ENCODE measurements around the gene MICALL2.

Gene MICALL2

GRCh38 chr7:1388703-1389335, 70.5 kb downstream of the MICALL2 start:
- Histone ChIP-seq H3K36me3 (ENCODE audit: control insufficient read depth, insufficient read depth, low read length) (no peaks in the 10 kb centered on the region), H3K4me1 (ENCODE audit: control insufficient read depth, insufficient read depth, low read length, poor library complexity, severe bottlenecking) (no peaks in the 10 kb centered on the region), H3K4me3 (ENCODE audit: extremely low read depth, insufficient read depth, low read length, poor library complexity, severe bottlenecking) (no peak overlapping the region), H3K27ac (ENCODE audit: low read depth, low read length, severe bottlenecking) (no peak overlapping the region), H3K9me3 (ENCODE audit: control insufficient read depth, low read length) (no peaks in the 10 kb centered on the region)
- 80 to 82% methylated on average over 27 to 28 of the region's 29 CpGs for WGBS, 2 experiments (ENCODE audit: insufficient coverage in 2 of 2)

- 86 to 95% methylated on average over 14 to 16 of the region's 19 CpGs for WGBS, 2 experiments (ENCODE audit: insufficient coverage in 2 of 2)
- Histone ChIP-seq H3K36me3 (ENCODE audit: control insufficient read depth, insufficient read depth, low read length) (no peaks in the 10 kb centered on the region), H3K27ac (ENCODE audit: low read depth, low read length, severe bottlenecking) (no peak overlapping the region), H3K4me3 (ENCODE audit: extremely low read depth, insufficient read depth, low read length, poor library complexity, severe bottlenecking) (no peak overlapping the region), H3K4me1 (ENCODE audit: control insufficient read depth, insufficient read depth, low read length, poor library complexity, severe bottlenecking) (no peaks in the 10 kb centered on the region), H3K9me3 (ENCODE audit: control insufficient read depth, low read length) (no peaks in the 10 kb centered on the region)
Observed at GRCh38 chr7:1388021-1388702, 71.1 kb downstream of the MICALL2 start.

GRCh38 chr7:1387261-1387660, 72.0 kb downstream of the MICALL2 start:
- whole genome bisulfite sequencing, 2 experiments (ENCODE audit: insufficient coverage in 2 of 2) = 85 to 90% methylated on average over 12 to 15 of the region's 18 CpGs
- Histone ChIP-seq H3K4me1 (ENCODE audit: control insufficient read depth, insufficient read depth, low read length, poor library complexity, severe bottlenecking) (no peaks in the 10 kb centered on the region), H3K9me3 (ENCODE audit: control insufficient read depth, low read length) (no peaks in the 10 kb centered on the region), H3K36me3 (ENCODE audit: control insufficient read depth, insufficient read depth, low read length) (no peaks in the 10 kb centered on the region), H3K4me3 (ENCODE audit: extremely low read depth, insufficient read depth, low read length, poor library complexity, severe bottlenecking) (no peak overlapping the region), H3K27ac (ENCODE audit: low read depth, low read length, severe bottlenecking) (no peak overlapping the region)

- Histone ChIP-seq H3K36me3 (ENCODE audit: control insufficient read depth, insufficient read depth, low read length) (no peaks in the 10 kb centered on the region), H3K27ac (ENCODE audit: low read depth, low read length, severe bottlenecking) (no peak overlapping the region), H3K9me3 (ENCODE audit: control insufficient read depth, low read length) (no peaks in the 10 kb centered on the region), H3K4me1 (ENCODE audit: control insufficient read depth, insufficient read depth, low read length, poor library complexity, severe bottlenecking) (no peaks in the 10 kb centered on the region), H3K4me3 (ENCODE audit: extremely low read depth, insufficient read depth, low read length, poor library complexity, severe bottlenecking) (no peak overlapping the region)
- 83 to 86% methylated on average over 22 to 25 of the region's 25 CpGs for WGBS, 2 experiments (ENCODE audit: insufficient coverage in 2 of 2)
Observed at GRCh38 chr7:1386623-1387220, 72.5 kb downstream of the MICALL2 start.

GRCh38 chr7:1385809-1386622, 73.3 kb downstream of the MICALL2 start:
- Histone ChIP-seq H3K27ac (ENCODE audit: low read depth, low read length, severe bottlenecking) (no peak overlapping the region), H3K4me1 (ENCODE audit: control insufficient read depth, insufficient read depth, low read length, poor library complexity, severe bottlenecking) (no peaks in the 10 kb centered on the region), H3K9me3 (ENCODE audit: control insufficient read depth, low read length) (no peaks in the 10 kb centered on the region), H3K36me3 (ENCODE audit: control insufficient read depth, insufficient read depth, low read length) (no peaks in the 10 kb centered on the region), H3K4me3 (ENCODE audit: extremely low read depth, insufficient read depth, low read length, poor library complexity, severe bottlenecking) (no peak overlapping the region)
- 84 to 87% methylated on average over 30 to 31 of the region's 38 CpGs for WGBS, 2 experiments (ENCODE audit: insufficient coverage in 2 of 2)

- 83% methylated on average over 14 to 19 of the region's 23 CpGs for WGBS, 2 experiments (ENCODE audit: insufficient coverage in 2 of 2)
- no peak overlapping the region for H3K27ac ChIP-seq (ENCODE audit: low read depth, low read length, severe bottlenecking)
- H3K36me3 ChIP-seq (ENCODE audit: control insufficient read depth, insufficient read depth, low read length) = no peaks in the 10 kb centered on the region
- no peaks in the 10 kb centered on the region for H3K4me1 ChIP-seq (ENCODE audit: control insufficient read depth, insufficient read depth, low read length, poor library complexity, severe bottlenecking)
- H3K9me3 ChIP-seq (ENCODE audit: control insufficient read depth, low read length) = no peaks in the 10 kb centered on the region
- H3K4me3 ChIP-seq (ENCODE audit: extremely low read depth, insufficient read depth, low read length, poor library complexity, severe bottlenecking) = no peak overlapping the region
Observed at GRCh38 chr7:1385086-1385808, 74.0 kb downstream of the MICALL2 start.

Measured in mesodermal cell (in vitro differentiated cells).